HEK293T (cell line): ENCODE measurements around the gene COL23A1.

Source experiments
- ARNT ChIP-seq: fragments of 450-650 bp; IDR thresholded peaks from 2 replicates; pipeline ENCODE4 v1.6.1; 2017; ENCODE audit warnings: mild to moderate bottlenecking
- BHLHE40 ChIP-seq: fragments of 450-650 bp; IDR thresholded peaks from 2 replicates; pipeline ENCODE4 v1.6.1; 2016; ENCODE audit warnings: mild to moderate bottlenecking, moderate library complexity, borderline replicate concordance
- ELF4 ChIP-seq: fragments of 450-650 bp; IDR thresholded peaks from 2 replicates; pipeline ENCODE4 v1.6.1; 2017; ENCODE audit warnings: antibody characterized with exemption
- FOXK2 ChIP-seq: fragments of 450-650 bp; IDR thresholded peaks from 2 replicates; pipeline ENCODE4 v1.6.1; 2016; ENCODE audit warnings: mild to moderate bottlenecking
- FOXM1 ChIP-seq: fragments of 450-650 bp; IDR thresholded peaks from 2 replicates; pipeline ENCODE4 v1.6.1; 2017; ENCODE audit warnings: mild to moderate bottlenecking, borderline replicate concordance
- L3MBTL2 ChIP-seq: fragments of 450-650 bp; conservative IDR thresholded peaks from 2 replicates; pipeline ENCODE4 v1.6.1; 2016; ENCODE audit warnings: mild to moderate bottlenecking
- SP1 ChIP-seq: fragments of 450-650 bp; IDR thresholded peaks from 2 replicates; pipeline ENCODE4 v1.6.1; 2017
- TARDBP ChIP-seq: fragments of 450-650 bp; IDR thresholded peaks from 2 replicates; pipeline ENCODE4 v1.6.1; 2016

DNA sequence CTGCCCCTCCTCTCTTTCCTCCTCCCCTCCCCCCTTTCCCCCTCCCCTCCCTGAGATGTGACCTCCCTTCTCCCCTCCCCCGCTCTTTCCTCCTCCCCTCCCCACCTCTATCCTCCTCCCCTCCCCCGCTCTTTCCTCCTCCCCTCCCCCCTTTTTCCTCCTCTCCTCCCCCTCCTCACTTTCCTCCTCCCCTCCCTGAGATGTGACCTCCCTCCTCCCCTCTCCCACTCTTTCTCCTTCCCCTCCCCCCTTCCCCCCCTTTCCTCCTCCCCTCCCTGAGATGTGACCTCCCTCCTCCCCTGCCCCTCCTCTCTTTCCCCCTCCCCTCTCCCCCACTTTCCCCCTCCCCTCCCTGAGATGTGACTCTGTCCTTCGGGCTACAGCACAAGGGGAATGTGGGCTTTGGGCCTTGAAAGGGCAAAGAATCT lies 169.8 kb downstream of the COL23A1 start:
- no peak for TF ChIP-seq FOXM1
- TF ChIP-seq FOXK2, result no peak
- TF ChIP-seq ARNT, result no peak
- TF ChIP-seq SP1, result no peak
- no peak for TF ChIP-seq BHLHE40
- no peak for TF ChIP-seq TARDBP
- TF ChIP-seq L3MBTL2, result no peak
- no peak for TF ChIP-seq ELF4
